ENCODE results near the gene BBS5.

BBS5 gene

DNA sequence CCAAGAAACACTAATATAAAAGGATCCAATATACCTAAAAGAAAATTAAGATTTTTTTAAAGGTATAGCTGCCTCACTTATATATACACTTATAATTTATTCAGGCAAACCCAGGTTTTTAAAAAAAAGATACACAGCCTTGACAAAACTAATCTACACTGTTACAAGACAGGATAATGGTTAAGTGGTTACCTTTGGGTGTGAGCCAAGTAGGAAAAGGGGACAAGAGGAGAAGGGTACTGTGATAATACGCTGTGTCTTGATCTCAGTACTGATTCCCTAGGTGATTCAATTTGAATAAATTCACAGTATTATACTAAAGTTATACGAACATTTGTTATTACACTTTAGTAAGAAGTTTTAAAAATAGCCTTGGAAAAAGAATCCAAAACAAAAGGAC lies 60.9 kb downstream of the BBS5 start:
- Mint-ChIP-seq H3K4me3 (no peak overlapping the region), H3K27ac (no peak overlapping the region), H3K9me3 (no peaks in the 10 kb centered on the region), H3K4me1 (ENCODE audit: low read depth) (no peaks in the 10 kb centered on the region), H3K36me3 (ENCODE audit: low read depth) (peaks cover 21% of the 10 kb centered on the region), H3K27me3 (ENCODE audit: low read depth) (no peaks in the 10 kb centered on the region)
- DNase-seq (ENCODE audit: low spot score): no peak

DNA sequence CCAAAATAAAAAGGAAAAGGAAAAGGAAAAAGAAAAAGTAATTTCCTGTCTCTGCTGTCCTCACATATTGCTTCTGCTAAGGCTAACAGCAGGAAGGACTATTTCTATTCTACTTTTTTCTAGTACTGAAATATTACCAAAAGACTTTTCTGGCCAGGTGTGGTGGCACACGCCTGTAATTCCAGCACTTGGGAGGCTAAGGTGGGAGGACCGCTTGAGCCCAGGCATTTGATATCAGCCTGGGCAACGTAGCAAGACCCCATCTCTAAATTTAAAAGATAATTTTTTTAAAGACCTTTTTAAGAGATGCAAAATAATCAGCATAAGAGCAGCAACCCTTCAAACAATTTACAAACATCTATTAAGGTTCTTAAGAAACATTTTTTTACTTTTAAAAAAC lies 63.1 kb downstream of the BBS5 start:
- peaks cover 2% of the 10 kb centered on the region for H3K4me1 Mint-ChIP-seq (ENCODE audit: low read depth)
- no peak overlapping the region for H3K27ac Mint-ChIP-seq
- peaks cover 22% of the 10 kb centered on the region for H3K36me3 Mint-ChIP-seq (ENCODE audit: low read depth)

DNA sequence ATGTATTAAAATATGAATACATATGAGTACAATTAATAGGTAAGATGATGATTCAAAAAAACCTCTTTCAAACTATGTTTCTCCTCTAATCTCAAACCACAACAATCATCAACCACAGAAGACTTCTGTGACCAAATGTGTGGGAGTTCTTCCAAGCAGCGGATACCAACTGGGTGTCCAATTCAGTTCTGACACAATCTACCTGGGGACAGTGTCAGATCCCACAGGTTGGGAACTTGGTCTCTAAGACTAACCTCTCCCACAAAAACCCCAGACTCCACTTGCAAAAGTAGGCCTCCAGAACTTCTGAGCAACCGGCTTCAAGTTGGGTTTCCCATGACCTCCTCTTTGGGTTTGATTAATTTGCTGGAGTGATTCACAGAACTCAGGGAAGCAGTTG lies 67.5 kb downstream of the BBS5 start:
- Mint-ChIP-seq H3K4me3 (no peak overlapping the region), H3K4me1 (ENCODE audit: low read depth) (peaks cover 2% of the 10 kb centered on the region), H3K27ac (no peak overlapping the region), H3K36me3 (ENCODE audit: low read depth) (peaks cover 22% of the 10 kb centered on the region), H3K9me3 (no peaks in the 10 kb centered on the region), H3K27me3 (ENCODE audit: low read depth) (no peaks in the 10 kb centered on the region)
- no peak for DNase-seq (ENCODE audit: low spot score)

More for the DNA sequence above, 63.1 kb downstream of the BBS5 start:
- no peaks in the 10 kb centered on the region for H3K9me3 Mint-ChIP-seq
- no peak for DNase-seq (ENCODE audit: low spot score)
- no peak overlapping the region for H3K4me3 Mint-ChIP-seq
- H3K27me3 Mint-ChIP-seq (ENCODE audit: low read depth): no peaks in the 10 kb centered on the region
